Loucy (cell line): Measurements from ENCODE around the gene LRRC41.

ENCODE experiments used
- H2AFZ ChIP-seq: fragments of 200-600 bp; sonication (generic); 2 replicates; pipeline ENCODE4 v1.6.0; 2016; ENCODE audit warnings: antibody characterized with exemption, mild to moderate bottlenecking, low read length, moderate library complexity
- H3F3A ChIP-seq: fragments of 200-600 bp; 2 replicates; pipeline ENCODE4 v1.6.0; 2016; ENCODE audit warnings: antibody characterized with exemption, low read depth, mild to moderate bottlenecking
- H3K27me3 ChIP-seq: fragments of 200-600 bp; sonication (generic); 2 replicates; pipeline ENCODE4 v1.6.1; 2014; ENCODE audit warnings: low read length, mild to moderate bottlenecking; ENCODE audit not compliant: insufficient read depth, poor library complexity, severe bottlenecking
- H3K36me3 ChIP-seq: fragments of 200-600 bp; sonication (generic); 2 replicates; pipeline ENCODE4 v1.6.1; 2016; ENCODE audit warnings: low read length; ENCODE audit not compliant: insufficient read depth
- H3K4me1 ChIP-seq: fragments of 200-600 bp; sonication (generic); 2 replicates; pipeline ENCODE4 v1.5.1; 2014; ENCODE audit warnings: low read length, mild to moderate bottlenecking; ENCODE audit not compliant: insufficient read depth, poor library complexity, severe bottlenecking
- H3K4me2 ChIP-seq: fragments of 200-600 bp; sonication (generic); 2 replicates; pipeline ENCODE4 v1.6.0; 2014; ENCODE audit warnings: antibody characterized with exemption, low read length, low read depth, mild to moderate bottlenecking; ENCODE audit not compliant: poor library complexity, severe bottlenecking
- H3K4me3 ChIP-seq: fragments of 200-600 bp; sonication (generic); 2 replicates; pipeline ENCODE4 v1.5.1; 2014; ENCODE audit warnings: low read length, mild to moderate bottlenecking, mixed read lengths; ENCODE audit not compliant: poor library complexity, severe bottlenecking
- H3K79me2 ChIP-seq: fragments of 200-600 bp; sonication (generic); 2 replicates; pipeline ENCODE4 v1.6.1; 2014; ENCODE audit warnings: low read length; ENCODE audit not compliant: insufficient read depth
- H3K9ac ChIP-seq: fragments of 200-600 bp; sonication (generic); 2 replicates; pipeline ENCODE4 v1.6.0; 2014; ENCODE audit warnings: mild to moderate bottlenecking, low read depth, low read length, moderate library complexity; ENCODE audit not compliant: poor library complexity, severe bottlenecking
- H3K9me2 ChIP-seq: fragments of 200-600 bp; sonication (generic); replicated peaks from 2 replicates; pipeline ENCODE4 v1.6.1; 2016; ENCODE audit warnings: low read depth, low read length, mixed read lengths
- H3K9me3 ChIP-seq: fragments of 200-600 bp; sonication (generic); 2 replicates; pipeline ENCODE4 v1.6.1; 2014; ENCODE audit warnings: mild to moderate bottlenecking, antibody characterized with exemption, low read length, low read depth; ENCODE audit not compliant: insufficient read depth
- H4K20me1 ChIP-seq: fragments of 200-600 bp; sonication (generic); 2 replicates; pipeline ENCODE4 v1.6.0; 2014; ENCODE audit warnings: antibody characterized with exemption, low read length, mild to moderate bottlenecking; ENCODE audit not compliant: insufficient read depth, poor library complexity, severe bottlenecking
- CTCF ChIP-seq: fragments of 200-600 bp; sonication (generic); conservative IDR thresholded peaks from 2 replicates; pipeline ENCODE4 v1.5.1; 2014; ENCODE audit warnings: mild to moderate bottlenecking, antibody characterized with exemption, low read length
- EZH2phosphoT487 ChIP-seq: fragments of 200-600 bp; IDR thresholded peaks from 2 replicates; pipeline ENCODE4 v1.6.1; 2018; ENCODE audit warnings: antibody characterized with exemption, mild to moderate bottlenecking, moderate library complexity, borderline replicate concordance

LRRC41 gene

DNA sequence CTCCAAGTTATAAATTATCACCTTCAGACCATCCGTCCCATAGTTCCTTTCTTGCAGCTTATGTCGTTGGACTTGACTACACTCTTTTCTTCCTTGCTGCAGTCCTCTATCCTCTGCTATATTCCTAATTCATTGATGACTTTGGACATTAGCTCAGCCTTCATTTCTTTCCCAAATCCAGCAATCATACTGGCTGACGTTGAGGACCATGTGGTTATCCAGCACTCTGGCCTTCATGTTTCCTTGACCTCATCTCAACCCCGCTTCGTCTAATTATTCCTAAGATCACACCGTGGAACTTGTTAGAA, 28.4 kb downstream of the LRRC41 start:
- Histone ChIP-seq H3K9me3 (no peaks in the 10 kb centered on the region), H3K4me1 (no peaks in the 10 kb centered on the region), H4K20me1 (no peaks in the 10 kb centered on the region), H3F3A (no peaks in the 10 kb centered on the region), H3K27me3 (no peaks in the 10 kb centered on the region), H3K4me2 (no peak overlapping the region), H3K9ac (no peak overlapping the region), H3K79me2 (no peaks in the 10 kb centered on the region), H2AFZ (no peak overlapping the region), H3K9me2 (no peaks in the 10 kb centered on the region), H3K4me3 (no peak overlapping the region), H3K36me3 (peaks cover 98% of the 10 kb centered on the region)
- no peak for TF ChIP-seq EZH2phosphoT487
- no peak for TF ChIP-seq CTCF

GRCh38 chr1:46274225-46275029, 29.0 kb downstream of the LRRC41 start:
- Histone ChIP-seq H3K36me3 (peaks cover 98% of the 10 kb centered on the region), H3K4me2 (no peak overlapping the region), H3K4me3 (no peak overlapping the region), H3K9ac (no peak overlapping the region), H4K20me1 (no peaks in the 10 kb centered on the region), H3F3A (no peaks in the 10 kb centered on the region), H3K79me2 (no peaks in the 10 kb centered on the region), H2AFZ (no peak overlapping the region), H3K27me3 (no peaks in the 10 kb centered on the region), H3K9me3 (no peaks in the 10 kb centered on the region), H3K9me2 (no peaks in the 10 kb centered on the region), H3K4me1 (no peaks in the 10 kb centered on the region)
- TF ChIP-seq CTCF (no peak), EZH2phosphoT487 (no peak)

DNA sequence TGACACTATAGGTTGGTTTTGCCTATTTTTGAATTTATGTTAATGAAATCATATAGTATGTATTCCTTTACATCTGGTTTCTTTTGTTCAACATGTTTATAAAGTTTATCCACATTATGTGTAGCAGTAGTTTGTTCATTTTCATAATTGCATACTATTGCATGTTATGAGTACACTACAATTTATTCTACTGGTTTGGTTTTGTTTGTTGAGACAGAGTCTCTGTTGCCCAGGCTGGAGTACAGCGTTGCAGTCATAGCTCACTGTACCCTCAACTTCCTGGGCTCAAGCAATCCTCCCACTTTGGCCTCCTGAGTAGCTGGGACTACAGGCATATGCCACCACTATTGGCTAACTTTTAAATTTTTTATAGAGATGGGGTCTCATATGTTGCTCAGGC, 34.8 kb downstream of the LRRC41 start:
- H3K36me3 ChIP-seq, result peaks cover 98% of the 10 kb centered on the region

More for the DNA sequence above, 34.8 kb downstream of the LRRC41 start:
- Histone ChIP-seq H3K9ac (no peak overlapping the region), H3K4me2 (no peak overlapping the region), H3K4me1 (no peaks in the 10 kb centered on the region), H3K27me3 (no peaks in the 10 kb centered on the region), H3K9me3 (no peaks in the 10 kb centered on the region), H3K4me3 (no peak overlapping the region), H3F3A (no peaks in the 10 kb centered on the region), H4K20me1 (no peaks in the 10 kb centered on the region), H2AFZ (no peak overlapping the region), H3K79me2 (no peaks in the 10 kb centered on the region), H3K9me2 (no peaks in the 10 kb centered on the region)
- no peak for TF ChIP-seq CTCF
- TF ChIP-seq EZH2phosphoT487, result no peak
